ENCODE measurements around the gene VPS35. TPM values are rescaled to one million over a fixed set of nuclear protein-coding genes. Genes with fewer than 3 reads are reported as not detected.
A peak's percentile ranks its signal among the peaks of the same experiment; 100 is the strongest.

The VPS35 gene
- 111 TPM for total RNA-seq (ENCODE audit: unreplicated experiment)
- long read RNA-seq, full-length matches to known transcripts, result 50 of 79 reads
- long read RNA-seq, partial matches to known transcripts, result 23 of 79 reads
- long read RNA-seq, other reads (novel, unspliced or antisense), result 6 of 79 reads

- peak; percentile 100 for DNase-seq
- H3K4me3 Mint-ChIP-seq (ENCODE audit: unreplicated experiment), result no peak within 1 kb of the TSS
- peaks cover 10% of the 10 kb centered on the region for H3K9me3 Mint-ChIP-seq (ENCODE audit: unreplicated experiment)
- peak; percentile 37 for TF ChIP-seq CTCF (IDR thresholded peaks at IDR 0.05; ENCODE audit: partially characterized antibody, unreplicated experiment)
- no peaks in the 10 kb centered on the region for H3K36me3 Mint-ChIP-seq (ENCODE audit: unreplicated experiment)
- no peak within 1 kb of the TSS for H3K27ac Mint-ChIP-seq (ENCODE audit: unreplicated experiment)
- H3K27me3 Mint-ChIP-seq (ENCODE audit: unreplicated experiment), result peaks cover 8% of the 10 kb centered on the region
- peaks cover 32% of the 10 kb centered on the region for H3K4me1 Mint-ChIP-seq (ENCODE audit: low read depth, unreplicated experiment)
Observed at GRCh38 chr16:46688654-46689364, at the start of gene VPS35. TSS of gene VPS35 (minus strand) at chr16:46689178. CDS start at chr16:46689133, 45 bp downstream.

GRCh38 chr16:46737621-46738214 is 48.7 kb upstream of the VPS35 start:
- Mint-ChIP-seq H3K9me3 (ENCODE audit: unreplicated experiment) (no peaks in the 10 kb centered on the region), H3K4me3 (ENCODE audit: unreplicated experiment) (no peak overlapping the region), H3K36me3 (ENCODE audit: unreplicated experiment) (no peaks in the 10 kb centered on the region), H3K4me1 (ENCODE audit: low read depth, unreplicated experiment) (no peaks in the 10 kb centered on the region), H3K27ac (ENCODE audit: unreplicated experiment) (no peak overlapping the region), H3K27me3 (ENCODE audit: unreplicated experiment) (no peaks in the 10 kb centered on the region)
- TF ChIP-seq CTCF (IDR thresholded peaks at IDR 0.05; ENCODE audit: partially characterized antibody, unreplicated experiment), result no peak
- no peak for DNase-seq

GRCh38 chr16:46736695-46737094 is 47.7 kb upstream of the VPS35 start:
- Mint-ChIP-seq H3K27me3 (ENCODE audit: unreplicated experiment) (no peaks in the 10 kb centered on the region), H3K36me3 (ENCODE audit: unreplicated experiment) (no peaks in the 10 kb centered on the region), H3K4me3 (ENCODE audit: unreplicated experiment) (no peak overlapping the region), H3K4me1 (ENCODE audit: low read depth, unreplicated experiment) (no peaks in the 10 kb centered on the region), H3K27ac (ENCODE audit: unreplicated experiment) (no peak overlapping the region), H3K9me3 (ENCODE audit: unreplicated experiment) (no peaks in the 10 kb centered on the region)
- TF ChIP-seq CTCF (IDR thresholded peaks at IDR 0.05; ENCODE audit: partially characterized antibody, unreplicated experiment), result no peak
- DNase-seq, result no peak

- no peak for TF ChIP-seq CTCF (IDR thresholded peaks at IDR 0.05; ENCODE audit: partially characterized antibody, unreplicated experiment)
- H3K27me3 Mint-ChIP-seq (ENCODE audit: unreplicated experiment), result peaks cover 3% of the 10 kb centered on the region
- no peaks in the 10 kb centered on the region for H3K4me1 Mint-ChIP-seq (ENCODE audit: low read depth, unreplicated experiment)
- no peak overlapping the region for H3K27ac Mint-ChIP-seq (ENCODE audit: unreplicated experiment)
- no peak for DNase-seq
- H3K4me3 Mint-ChIP-seq (ENCODE audit: unreplicated experiment), result no peak overlapping the region
- peaks cover 1% of the 10 kb centered on the region for H3K9me3 Mint-ChIP-seq (ENCODE audit: unreplicated experiment)
- H3K36me3 Mint-ChIP-seq (ENCODE audit: unreplicated experiment), result no peaks in the 10 kb centered on the region
Observed at GRCh38 chr16:46733319-46733830, 44.4 kb upstream of the VPS35 start.

GRCh38 chr16:46732561-46732960 is 43.6 kb upstream of the VPS35 start:
- H3K27ac Mint-ChIP-seq (ENCODE audit: unreplicated experiment), result no peak overlapping the region
- H3K4me1 Mint-ChIP-seq (ENCODE audit: low read depth, unreplicated experiment), result no peaks in the 10 kb centered on the region
- no peak for DNase-seq
- TF ChIP-seq CTCF (IDR thresholded peaks at IDR 0.05; ENCODE audit: partially characterized antibody, unreplicated experiment), result no peak
- H3K36me3 Mint-ChIP-seq (ENCODE audit: unreplicated experiment), result no peaks in the 10 kb centered on the region
- peaks cover 3% of the 10 kb centered on the region for H3K27me3 Mint-ChIP-seq (ENCODE audit: unreplicated experiment)
- no peak overlapping the region for H3K4me3 Mint-ChIP-seq (ENCODE audit: unreplicated experiment)
- H3K9me3 Mint-ChIP-seq (ENCODE audit: unreplicated experiment), result peaks cover 1% of the 10 kb centered on the region
